NK-92 (cell line): ENCODE data around the gene GRM7.

Source experiments
- DNase-seq: peaks from one replicate; lab custom pipeline; 2025; ENCODE audit not compliant: unreplicated experiment; lab: John Stamatoyannopoulos, UW

The GRM7 gene

GRCh38 chr3:7290077-7290825, 429.3 kb downstream of the GRM7 start:
- DNase-seq, result no peak

- no peak for DNase-seq
Measured at GRCh38 chr3:7292362-7292761, 431.4 kb downstream of the GRM7 start.

GRCh38 chr3:7293286-7293685, 432.4 kb downstream of the GRM7 start:
- DNase-seq, result no peak

GRCh38 chr3:7305561-7305960, 444.6 kb downstream of the GRM7 start:
- no peak for DNase-seq

- no peak for DNase-seq
Measured at GRCh38 chr3:7306901-7307300, 446.0 kb downstream of the GRM7 start.

GRCh38 chr3:7307410-7307809, 446.5 kb downstream of the GRM7 start:
- no peak for DNase-seq

- no peak for DNase-seq
Measured at GRCh38 chr3:7309641-7310102, 448.8 kb downstream of the GRM7 start.

- no peak for DNase-seq
Measured at GRCh38 chr3:7315037-7315436, 454.1 kb downstream of the GRM7 start.

- no peak for DNase-seq
Measured at GRCh38 chr3:7322957-7323669, 462.2 kb downstream of the GRM7 start.

- no peak for DNase-seq
Measured at GRCh38 chr3:7328339-7328738, 467.4 kb downstream of the GRM7 start.

- no peak for DNase-seq
Measured at GRCh38 chr3:7332696-7333095, 471.8 kb downstream of the GRM7 start.

- DNase-seq, result no peak
Measured at GRCh38 chr3:7333125-7333524, 472.2 kb downstream of the GRM7 start.

GRCh38 chr3:7340795-7341194, 479.9 kb downstream of the GRM7 start:
- no peak for DNase-seq

GRCh38 chr3:7346364-7346763, 485.4 kb downstream of the GRM7 start:
- DNase-seq, result no peak

GRCh38 chr3:7357101-7357500, 496.2 kb downstream of the GRM7 start:
- no peak for DNase-seq

- no peak for DNase-seq
Measured at GRCh38 chr3:7367968-7368367, 507.1 kb downstream of the GRM7 start.

GRCh38 chr3:7368597-7368996, 507.7 kb downstream of the GRM7 start:
- DNase-seq, result no peak

- DNase-seq, result no peak
Measured at GRCh38 chr3:7371693-7372572, 511.0 kb downstream of the GRM7 start.

- no peak for DNase-seq
Measured at GRCh38 chr3:7377103-7377502, 516.2 kb downstream of the GRM7 start.

- no peak for DNase-seq
Measured at GRCh38 chr3:7381741-7382140, 520.8 kb downstream of the GRM7 start.

GRCh38 chr3:7382293-7383010, 521.5 kb downstream of the GRM7 start:
- DNase-seq, result no peak
